Spleen (tissue), 7 donors: ENCODE data around the gene AFP.

Source experiments
- CTCF ChIP-seq, 11 experiments: fragments of 200-600 bp in 7 of 11; fragments of 450-650 bp in 4 of 11; sonication (generic) in 4 of 11; IDR thresholded peaks in 8 of 11; conservative IDR thresholded peaks in 3 of 11; 1 replicate in 7 of 11; 2 replicates in 4 of 11; pipeline versions ENCODE4 v1.4.0 to v1.8.0; 2016 to 2021; ENCODE audit warnings: antibody characterized with exemption in 11 of 11, inconsistent platforms in 4 of 11, mild to moderate bottlenecking in 1 of 11
- POLR2AphosphoS5 ChIP-seq, 3 donors: sonication (generic); formaldehyde crosslinking; IDR thresholded peaks; one replicate each; pipeline ENCODE4 v1.5.1; 2017; ENCODE audit warnings: antibody characterized with exemption in 3 of 3
- donor health status: DM: no; HTN: no; CAD: no; lungs with moderate emphysema.
- donor health status: DM: no; HTN: no; CAD: no.
- donor health status: DM: no; HTN: no; CAD: no.

- TF ChIP-seq POLR2AphosphoS5 (IDR thresholded peaks at IDR 0.05) (no peak), CTCF (IDR thresholded peaks at IDR 0.05 in 8 of 11, conservative IDR thresholded peaks at IDR 0.05 in 3 of 11) (no peak)
These were observed 20.2 kb upstream of the AFP start for GRCh38 chr4:73415807-73416238.
